Right lobe of liver (tissue), 4 donors: ENCODE data around the gene EEF1AKMT3.

ENCODE experiments used
- CTCF ChIP-seq, 4 donors: fragments of 200-600 bp in 3 of 4; fragments of 450-650 bp in 1 of 4; IDR thresholded peaks; one replicate each; pipeline versions ENCODE4 v1.5.1 to v1.8.0; 2016 to 2022; ENCODE audit warnings: antibody characterized with exemption in 4 of 4, mild to moderate bottlenecking in 2 of 4
- POLR2A ChIP-seq: fragments of 450-650 bp; IDR thresholded peaks from one replicate; pipeline ENCODE4 v1.6.1; 2017; ENCODE audit warnings: antibody characterized with exemption, mild to moderate bottlenecking
- donor health status: DM: no; HTN: no; CAD: no.
- donor health status: DM: no; HTN: no; CAD: no.
- donor health status: DM: no; HTN: yes; CAD: no.

DNA sequence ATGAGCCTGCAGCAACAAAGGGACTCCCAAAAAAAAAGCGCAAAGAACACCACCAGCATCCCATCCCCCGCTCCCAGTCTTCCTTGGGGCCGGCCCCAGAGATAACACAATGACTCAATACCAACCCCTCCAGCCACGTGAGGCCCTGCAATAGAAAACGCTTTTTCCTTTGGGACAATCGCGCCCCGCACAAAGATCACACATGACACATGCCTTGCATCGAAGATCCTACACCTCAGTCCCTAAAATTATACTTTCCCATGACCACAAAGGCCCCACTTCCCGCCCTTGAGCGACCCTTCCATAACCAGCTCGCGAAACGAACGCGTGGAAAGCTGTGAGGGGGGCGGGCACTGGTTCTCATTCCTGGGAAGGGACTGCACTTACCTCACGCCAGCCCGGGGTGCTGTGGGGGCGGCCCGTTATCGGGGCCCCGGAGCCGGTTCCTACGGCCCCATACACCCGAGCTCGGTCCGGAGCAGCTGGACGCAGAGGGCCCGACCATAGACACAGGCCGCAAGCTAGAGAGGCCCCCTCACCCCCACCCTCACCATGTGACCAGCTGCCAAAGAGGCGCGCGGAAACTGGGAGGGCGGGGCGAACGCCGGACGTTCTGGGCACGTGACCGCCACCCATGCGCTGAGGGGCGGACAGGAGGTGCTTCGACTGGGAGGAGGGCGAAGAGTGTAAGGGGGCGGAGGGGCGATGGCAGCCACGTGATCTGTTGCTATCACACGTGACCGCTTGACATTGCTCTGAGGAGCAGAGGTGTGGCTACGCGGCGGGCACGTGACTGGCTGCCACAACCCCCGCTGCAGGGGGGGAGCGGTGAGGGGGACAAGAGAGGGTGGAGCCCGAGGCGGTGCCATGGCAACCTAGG is 20.4 kb upstream of the EEF1AKMT3 start, which contains the start of gene CDK4:
- TF ChIP-seq POLR2A (peak; percentile 89), CTCF (IDR thresholded peaks at IDR 0.05) (no peak)
